ENCODE data around the gene GNAQ.

DNA sequence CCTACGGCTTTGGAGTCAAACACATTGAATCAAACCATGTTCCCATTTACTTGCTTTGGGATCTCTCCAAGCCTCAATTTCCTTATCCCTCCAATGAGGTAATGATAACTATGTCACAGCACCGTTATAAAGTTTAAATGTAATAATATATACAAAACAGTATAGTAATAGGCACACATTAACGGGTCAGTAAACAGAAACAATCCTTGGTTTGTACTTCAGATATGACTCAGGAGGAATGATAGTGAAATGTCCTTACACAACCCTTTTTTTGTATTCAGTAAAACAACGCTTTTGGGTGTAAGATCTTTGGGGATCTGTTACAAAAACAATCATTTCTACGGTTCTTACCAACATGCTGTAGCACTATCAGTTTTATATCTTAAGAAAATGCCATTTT is 205.0 kb downstream of the GNAQ start:
- TF ChIP-seq, protein P1, sequence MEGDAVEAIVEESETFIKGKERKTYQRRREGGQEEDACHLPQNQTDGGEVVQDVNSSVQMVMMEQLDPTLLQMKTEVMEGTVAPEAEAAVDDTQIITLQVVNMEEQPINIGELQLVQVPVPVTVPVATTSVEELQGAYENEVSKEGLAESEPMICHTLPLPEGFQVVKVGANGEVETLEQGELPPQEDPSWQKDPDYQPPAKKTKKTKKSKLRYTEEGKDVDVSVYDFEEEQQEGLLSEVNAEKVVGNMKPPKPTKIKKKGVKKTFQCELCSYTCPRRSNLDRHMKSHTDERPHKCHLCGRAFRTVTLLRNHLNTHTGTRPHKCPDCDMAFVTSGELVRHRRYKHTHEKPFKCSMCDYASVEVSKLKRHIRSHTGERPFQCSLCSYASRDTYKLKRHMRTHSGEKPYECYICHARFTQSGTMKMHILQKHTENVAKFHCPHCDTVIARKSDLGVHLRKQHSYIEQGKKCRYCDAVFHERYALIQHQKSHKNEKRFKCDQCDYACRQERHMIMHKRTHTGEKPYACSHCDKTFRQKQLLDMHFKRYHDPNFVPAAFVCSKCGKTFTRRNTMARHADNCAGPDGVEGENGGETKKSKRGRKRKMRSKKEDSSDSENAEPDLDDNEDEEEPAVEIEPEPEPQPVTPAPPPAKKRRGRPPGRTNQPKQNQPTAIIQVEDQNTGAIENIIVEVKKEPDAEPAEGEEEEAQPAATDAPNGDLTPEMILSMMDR (conservative IDR thresholded peaks at IDR 0.05 in 1 of 2, IDR thresholded peaks at IDR 0.05 in 1 of 2; ENCODE audit: extremely low read depth in 1 of 2, insufficient read depth in 1 of 2, low read depth in 1 of 2, low read length in 2 of 2), result no peak
- no peak for TF ChIP-seq EZH2 (IDR thresholded peaks at IDR 0.05; ENCODE audit: borderline replicate concordance, low read length)
